ENCODE measurements around the gene MAP4K5. TPM values are rescaled to one million over a fixed set of nuclear protein-coding genes. Genes with fewer than 3 reads are reported as not detected.

MAP4K5 gene
- polyA plus RNA-seq, 1 donor (not counting 4 experiments of a cell fraction or from before 2014, with no cell fraction given) = 25.8 TPM

DNA sequence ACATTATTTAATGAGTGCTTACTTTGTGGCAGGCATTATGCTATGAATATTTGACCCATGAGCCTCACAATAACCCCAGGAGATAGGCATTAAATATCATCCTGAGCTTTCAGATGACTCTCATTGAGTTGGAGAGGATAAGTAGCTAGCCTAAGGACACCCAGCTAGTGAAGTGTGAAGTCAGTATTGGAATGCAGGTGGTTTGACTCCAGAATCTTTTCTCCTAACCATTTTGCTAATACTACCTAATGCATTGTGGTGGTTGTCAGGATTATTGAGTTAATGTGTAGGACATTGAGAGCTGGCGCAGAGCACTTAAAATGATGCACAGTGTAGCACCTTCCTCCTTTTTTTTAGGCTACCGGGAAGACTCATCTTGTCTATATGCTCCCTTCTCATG is 131.9 kb downstream of the MAP4K5 start:
- Histone ChIP-seq H3K9me1 (ENCODE audit: control insufficient read depth, extremely low read depth, insufficient read depth, low read length) (no peaks in the 10 kb centered on the region), H3K4me2 (ENCODE audit: control insufficient read depth, extremely low read depth, insufficient read depth, low read depth, low read length) (no peak overlapping the region), H3K27ac (ENCODE audit: control insufficient read depth, insufficient read depth, low read length) (no peak overlapping the region), H3K9ac (ENCODE audit: control insufficient read depth, extremely low read depth, insufficient read depth, low read length) (no peak overlapping the region), H3K4me1 (ENCODE audit: control insufficient read depth, extremely low read depth, insufficient read depth, low read length) (peaks cover 15% of the 10 kb centered on the region), H3K4me3 (ENCODE audit: control insufficient read depth in 2 of 3, extremely low read depth in 1 of 3, insufficient read depth in 2 of 3, low read depth in 1 of 3, low read length in 3 of 3) (no peak overlapping the region), H3K27me3 (ENCODE audit: control insufficient read depth, extremely low read depth, insufficient read depth, low read length) (no peaks in the 10 kb centered on the region), H3K79me2 (ENCODE audit: control insufficient read depth, insufficient read depth, low read length) (no peaks in the 10 kb centered on the region), H3K36me3 (ENCODE audit: control insufficient read depth in 2 of 2, extremely low read depth in 1 of 2, insufficient read depth in 2 of 2, low read length in 2 of 2) (no peaks in the 10 kb centered on the region), H4K20me1 (ENCODE audit: control insufficient read depth, extremely low read depth, insufficient read depth, low read length) (no peaks in the 10 kb centered on the region), H2AFZ (ENCODE audit: control insufficient read depth, low read length) (no peak overlapping the region), H3K9me3 (ENCODE audit: control insufficient read depth, low read depth, low read length) (no peaks in the 10 kb centered on the region)
- FAIRE-seq (no peak), DNase-seq (ENCODE audit: low read depth, low spot score) (no peak)
- dilution Hi-C loops (cut with MboI; ENCODE audit: extremely low pct_ligation_motif_present, low sequenced_read_pairs) = no loop called here
- TF ChIP-seq, protein P1, sequence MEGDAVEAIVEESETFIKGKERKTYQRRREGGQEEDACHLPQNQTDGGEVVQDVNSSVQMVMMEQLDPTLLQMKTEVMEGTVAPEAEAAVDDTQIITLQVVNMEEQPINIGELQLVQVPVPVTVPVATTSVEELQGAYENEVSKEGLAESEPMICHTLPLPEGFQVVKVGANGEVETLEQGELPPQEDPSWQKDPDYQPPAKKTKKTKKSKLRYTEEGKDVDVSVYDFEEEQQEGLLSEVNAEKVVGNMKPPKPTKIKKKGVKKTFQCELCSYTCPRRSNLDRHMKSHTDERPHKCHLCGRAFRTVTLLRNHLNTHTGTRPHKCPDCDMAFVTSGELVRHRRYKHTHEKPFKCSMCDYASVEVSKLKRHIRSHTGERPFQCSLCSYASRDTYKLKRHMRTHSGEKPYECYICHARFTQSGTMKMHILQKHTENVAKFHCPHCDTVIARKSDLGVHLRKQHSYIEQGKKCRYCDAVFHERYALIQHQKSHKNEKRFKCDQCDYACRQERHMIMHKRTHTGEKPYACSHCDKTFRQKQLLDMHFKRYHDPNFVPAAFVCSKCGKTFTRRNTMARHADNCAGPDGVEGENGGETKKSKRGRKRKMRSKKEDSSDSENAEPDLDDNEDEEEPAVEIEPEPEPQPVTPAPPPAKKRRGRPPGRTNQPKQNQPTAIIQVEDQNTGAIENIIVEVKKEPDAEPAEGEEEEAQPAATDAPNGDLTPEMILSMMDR (optimal IDR thresholded peaks at IDR 0.05 in 1 of 3, IDR thresholded peaks at IDR 0.05 in 1 of 3, conservative IDR thresholded peaks at IDR 0.05 in 1 of 3; ENCODE audit: extremely low read depth in 1 of 3, insufficient read depth in 2 of 3, low read length in 3 of 3) = no peak
- TF ChIP-seq EZH2 (IDR thresholded peaks at IDR 0.05; ENCODE audit: low read length) = no peak

- no peaks in the 10 kb centered on the region for H3K36me3 ChIP-seq (ENCODE audit: control insufficient read depth in 2 of 2, extremely low read depth in 1 of 2, insufficient read depth in 2 of 2, low read length in 2 of 2)
- H4K20me1 ChIP-seq (ENCODE audit: control insufficient read depth, extremely low read depth, insufficient read depth, low read length) = no peaks in the 10 kb centered on the region
- TF ChIP-seq EZH2 (IDR thresholded peaks at IDR 0.05; ENCODE audit: low read length) = no peak
- TF ChIP-seq, protein P1 (optimal IDR thresholded peaks at IDR 0.05 in 1 of 3, IDR thresholded peaks at IDR 0.05 in 1 of 3, conservative IDR thresholded peaks at IDR 0.05 in 1 of 3; ENCODE audit: extremely low read depth in 1 of 3, insufficient read depth in 2 of 3, low read length in 3 of 3) = no peak
- dilution Hi-C loops (cut with MboI; ENCODE audit: extremely low pct_ligation_motif_present, low sequenced_read_pairs) = no loop called here
- no peaks in the 10 kb centered on the region for H3K9me3 ChIP-seq (ENCODE audit: control insufficient read depth, low read depth, low read length)
- DNase-seq (ENCODE audit: low read depth, low spot score) (no peak), FAIRE-seq (no peak)
- H3K4me2 ChIP-seq (ENCODE audit: control insufficient read depth, extremely low read depth, insufficient read depth, low read depth, low read length) = no peak overlapping the region
- peaks cover 16% of the 10 kb centered on the region for H3K4me1 ChIP-seq (ENCODE audit: control insufficient read depth, extremely low read depth, insufficient read depth, low read length)
- no peaks in the 10 kb centered on the region for H3K27me3 ChIP-seq (ENCODE audit: control insufficient read depth, extremely low read depth, insufficient read depth, low read length)
- no peak overlapping the region for H3K9ac ChIP-seq (ENCODE audit: control insufficient read depth, extremely low read depth, insufficient read depth, low read length)
- H2AFZ ChIP-seq (ENCODE audit: control insufficient read depth, low read length) = no peak overlapping the region
- H3K4me3 ChIP-seq (ENCODE audit: control insufficient read depth in 2 of 3, extremely low read depth in 1 of 3, insufficient read depth in 2 of 3, low read depth in 1 of 3, low read length in 3 of 3) = no peak overlapping the region
- H3K79me2 ChIP-seq (ENCODE audit: control insufficient read depth, insufficient read depth, low read length) = no peaks in the 10 kb centered on the region
- H3K27ac ChIP-seq (ENCODE audit: control insufficient read depth, insufficient read depth, low read length) = no peak overlapping the region
- no peaks in the 10 kb centered on the region for H3K9me1 ChIP-seq (ENCODE audit: control insufficient read depth, extremely low read depth, insufficient read depth, low read length)
Observed at GRCh38 chr14:50399251-50400032, 132.9 kb downstream of the MAP4K5 start.

All from keratinocyte (primary cell).